ENCODE results near the gene OTUB1.

The OTUB1 gene, protein sequence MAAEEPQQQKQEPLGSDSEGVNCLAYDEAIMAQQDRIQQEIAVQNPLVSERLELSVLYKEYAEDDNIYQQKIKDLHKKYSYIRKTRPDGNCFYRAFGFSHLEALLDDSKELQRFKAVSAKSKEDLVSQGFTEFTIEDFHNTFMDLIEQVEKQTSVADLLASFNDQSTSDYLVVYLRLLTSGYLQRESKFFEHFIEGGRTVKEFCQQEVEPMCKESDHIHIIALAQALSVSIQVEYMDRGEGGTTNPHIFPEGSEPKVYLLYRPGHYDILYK

DNA sequence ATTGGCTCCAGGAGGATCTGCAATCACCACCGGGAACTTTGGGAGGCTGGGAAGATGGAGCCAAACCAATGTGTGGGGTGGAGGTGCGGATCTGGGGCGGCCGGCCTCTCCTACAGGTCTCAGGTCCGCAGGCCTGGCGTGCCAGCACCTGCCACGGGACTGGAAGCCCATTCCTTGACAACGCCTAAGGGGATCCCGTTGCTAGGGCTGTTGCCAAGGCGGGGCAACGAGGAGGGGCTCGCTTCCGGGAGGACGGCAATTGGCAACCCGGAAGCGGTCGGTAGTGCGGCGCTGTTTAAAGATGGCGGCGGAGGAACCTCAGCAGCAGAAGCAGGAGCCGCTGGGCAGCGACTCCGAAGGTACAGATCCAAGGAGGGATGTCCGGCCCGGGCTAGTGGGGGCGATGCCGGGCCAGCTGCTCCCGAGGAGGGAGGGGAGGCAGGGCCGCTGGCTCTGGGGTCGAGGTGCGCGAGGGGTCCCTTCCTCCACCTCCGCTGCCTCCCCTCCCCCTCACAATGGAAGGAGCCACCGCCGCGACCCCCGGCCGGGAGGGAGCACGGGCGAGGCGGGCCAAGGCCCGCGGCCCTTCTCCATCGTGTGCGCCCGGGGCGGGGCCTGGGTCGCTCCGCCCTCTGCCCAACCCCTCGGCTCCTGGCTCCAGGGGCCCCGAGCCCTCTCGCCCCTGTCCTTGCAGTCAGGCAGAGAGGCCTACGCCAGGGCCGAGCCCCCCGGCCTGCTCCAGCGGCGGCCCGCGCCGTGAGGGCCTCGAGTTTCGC, at the start of gene OTUB1:
Gene OTUB1, plus strand, starts transcription at position 283 of the 776 bp plus-strand sequence. Its CDS starts 19 bp downstream, at position 302.
- DNase-seq (ENCODE audit: extremely low read depth, low read depth), result peak; percentile 74
- TF ChIP-seq CTCF (IDR thresholded peaks at IDR 0.05; ENCODE audit: low read depth, low read length), result no peak

GRCh38 chr11:63937713-63938478, 48.3 kb upstream of the OTUB1 start:
- no peak for DNase-seq (ENCODE audit: extremely low read depth, low read depth)
- TF ChIP-seq CTCF (IDR thresholded peaks at IDR 0.05; ENCODE audit: low read depth, low read length), result no peak

DNA sequence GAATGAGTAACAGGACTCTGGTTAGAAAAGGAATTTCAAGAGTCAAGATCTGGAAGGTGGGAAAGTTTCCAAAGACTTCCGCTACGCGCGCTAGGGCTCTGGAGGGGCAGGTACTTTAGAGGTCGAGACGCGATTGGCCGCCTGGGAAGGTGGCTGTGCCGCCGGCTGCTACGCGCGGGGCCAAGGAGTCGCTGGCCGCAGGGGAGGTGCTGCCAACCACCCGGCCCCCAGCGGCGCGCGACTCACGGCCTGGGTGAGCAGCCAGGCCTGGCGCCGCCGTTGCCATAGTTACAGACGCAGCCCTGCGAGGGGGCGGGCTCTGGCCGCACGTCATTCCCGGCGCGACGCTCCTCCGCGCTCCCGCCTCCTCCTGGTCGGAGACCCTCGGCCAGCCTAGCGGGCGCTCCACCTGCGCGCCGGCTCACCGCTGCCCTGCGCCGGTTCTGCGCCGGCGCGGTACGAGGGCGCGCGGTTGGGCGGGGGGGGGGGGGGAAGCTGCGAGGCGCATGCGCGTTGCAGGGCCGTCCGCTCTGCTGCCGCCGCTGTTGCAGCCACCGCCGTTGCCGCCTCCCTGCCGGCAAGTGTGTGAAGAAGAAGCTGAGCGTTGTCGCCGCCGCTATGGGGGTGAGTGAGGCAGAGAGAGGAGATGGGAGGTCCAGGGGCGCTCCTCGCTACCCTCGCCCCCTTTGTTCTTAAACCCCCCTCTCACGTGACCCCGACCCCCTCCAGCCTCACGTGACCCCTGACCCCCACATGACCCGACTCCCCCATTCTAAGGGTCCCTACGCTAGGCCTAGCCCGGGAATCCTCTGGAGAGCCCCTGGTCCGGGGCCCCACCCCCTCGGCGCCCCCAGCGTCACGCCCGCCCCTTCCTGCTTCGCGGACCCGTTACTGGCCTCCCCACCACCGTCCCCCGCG, 47.5 kb upstream of the OTUB1 start, which contains the start of gene NAA40:
Gene NAA40, plus strand, starts transcription at position 524 of the 918 bp plus-strand sequence. Its CDS starts 95 bp downstream, at position 619.
- TF ChIP-seq CTCF (IDR thresholded peaks at IDR 0.05; ENCODE audit: low read depth, low read length), result no peak
- peak; percentile 79 for DNase-seq (ENCODE audit: extremely low read depth, low read depth)

- TF ChIP-seq CTCF (IDR thresholded peaks at IDR 0.05; ENCODE audit: low read depth, low read length), result no peak
- no peak for DNase-seq (ENCODE audit: extremely low read depth, low read depth)
Measured at GRCh38 chr11:63939397-63939891, 46.8 kb upstream of the OTUB1 start.

- no peak for TF ChIP-seq CTCF (IDR thresholded peaks at IDR 0.05; ENCODE audit: low read depth, low read length)
- DNase-seq (ENCODE audit: extremely low read depth, low read depth), result no peak
Measured at GRCh38 chr11:63940786-63941185, 45.5 kb upstream of the OTUB1 start.

- no peak for TF ChIP-seq CTCF (IDR thresholded peaks at IDR 0.05; ENCODE audit: low read depth, low read length)
Measured at GRCh38 chr11:63941901-63942300, 44.3 kb upstream of the OTUB1 start.

More at GRCh38 chr11:63941901-63942300, 44.3 kb upstream of the OTUB1 start:
- no peak for DNase-seq (ENCODE audit: extremely low read depth, low read depth)
